Stimulated activated CD4-positive, alpha-beta T cell treated with anti-CD3 and anti-CD28 coated beads, Interleukin-2, amount 100 ng/mL, for 4 hours (primary cell): ENCODE results near the gene PTPN14.

Experiments used
- DNase-seq: peaks from one replicate; pipeline ENCODE4 v3.0.0-alpha.2; 2020; ENCODE audit warnings: low read depth

PTPN14 gene

DNA sequence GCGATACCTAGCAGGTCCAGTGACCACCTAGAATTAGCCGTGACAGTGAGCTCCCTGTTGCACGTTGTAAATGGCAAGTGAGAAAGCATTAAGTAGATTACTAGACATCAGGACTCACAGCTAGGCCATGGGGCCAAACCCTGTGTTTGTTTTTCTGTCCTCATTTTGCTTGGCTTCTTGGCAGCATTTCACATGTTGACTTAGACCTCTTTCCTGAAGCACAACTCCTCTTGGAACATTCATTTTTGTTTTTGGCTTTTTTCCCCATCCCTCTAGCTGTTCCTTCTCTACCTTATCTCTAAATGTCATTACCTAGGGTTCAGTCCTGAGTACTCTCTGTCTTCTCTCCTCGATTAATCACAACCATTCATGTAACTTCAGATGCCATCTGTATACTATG lies 16.9 kb upstream of the PTPN14 start:
- no peak for DNase-seq

DNA sequence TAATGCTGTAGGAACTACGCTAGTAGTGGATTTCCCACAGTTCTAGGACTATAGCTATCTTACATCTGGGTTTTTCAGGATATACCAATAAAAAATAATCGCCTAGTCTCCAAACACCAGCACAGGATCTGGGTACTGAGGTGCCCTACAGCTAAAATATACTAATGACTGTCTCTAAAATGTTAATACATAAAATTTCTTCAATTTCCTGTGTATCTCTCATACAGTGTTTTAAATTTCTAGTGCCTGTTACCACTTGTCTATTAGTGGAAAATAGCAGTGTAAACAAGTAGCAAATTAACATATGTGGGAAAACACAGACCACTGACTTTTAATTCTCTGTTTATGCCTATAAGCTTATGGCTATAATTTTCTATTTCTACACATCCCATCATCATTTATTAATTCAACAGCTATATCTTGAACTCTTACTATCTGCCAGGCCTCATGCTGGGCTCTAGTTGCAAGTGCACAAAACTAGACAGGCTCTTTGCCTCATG lies 16.1 kb upstream of the PTPN14 start:
- no peak for DNase-seq

DNA sequence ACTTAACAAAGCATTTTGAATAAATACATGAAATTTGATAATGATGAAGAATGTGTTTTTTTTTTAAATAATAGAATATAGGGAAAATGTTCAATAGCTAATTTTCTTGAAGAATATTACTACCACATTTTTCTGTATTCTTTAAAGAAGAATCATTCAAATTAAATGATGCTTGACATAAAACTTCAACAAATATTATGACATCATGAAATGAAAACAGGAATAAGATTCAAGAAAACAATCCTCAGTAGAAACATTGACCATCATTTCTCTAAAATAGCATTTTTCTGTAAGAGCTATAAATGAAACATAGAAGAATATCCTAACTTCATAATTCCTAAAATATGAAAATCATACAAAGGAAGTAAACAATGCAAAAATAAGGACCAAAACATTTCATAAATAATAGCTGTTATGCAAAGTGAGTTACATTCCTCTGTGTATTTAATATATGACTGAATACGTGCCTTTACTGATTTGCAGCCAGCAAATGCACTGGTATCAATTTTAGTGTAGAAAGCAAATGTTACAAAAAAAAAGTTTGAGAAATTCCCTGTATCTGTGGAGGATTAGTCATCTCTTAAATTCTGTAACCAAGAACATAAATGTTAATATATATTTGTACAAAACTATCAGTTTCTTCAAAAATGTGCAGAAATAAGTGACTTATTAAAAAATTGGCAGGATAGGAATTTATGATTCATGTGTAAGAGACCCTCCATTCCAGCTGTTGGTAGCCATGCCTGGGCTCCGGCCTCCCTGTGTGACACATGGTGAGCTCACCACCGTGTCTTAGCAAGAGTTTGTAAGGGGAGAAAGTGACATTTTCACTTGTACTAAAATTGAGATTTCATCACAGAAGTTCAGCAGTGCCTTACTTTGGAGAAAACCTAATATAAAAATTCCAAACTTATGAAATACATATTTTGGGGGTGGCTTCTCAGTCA lies 15.0 kb upstream of the PTPN14 start:
- DNase-seq, result no peak

DNA sequence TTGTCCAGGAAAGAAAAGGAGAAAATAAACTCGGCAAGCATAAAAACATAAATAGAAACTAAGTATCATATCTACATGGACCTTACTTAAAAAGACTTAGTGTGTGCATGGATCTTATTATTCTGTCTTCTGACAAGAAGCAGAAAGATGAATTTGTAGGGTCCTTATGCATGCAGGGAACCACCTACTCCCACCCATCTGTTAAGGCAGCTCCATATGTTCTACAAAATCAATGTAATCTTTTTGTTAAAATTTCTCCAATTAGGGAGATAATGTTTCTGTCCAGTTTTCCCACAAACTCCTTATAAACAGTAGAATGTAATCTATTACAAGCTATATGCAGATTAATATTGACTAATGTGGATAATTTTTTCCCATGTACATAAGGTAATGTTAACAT lies 13.9 kb upstream of the PTPN14 start:
- DNase-seq, result no peak

DNA sequence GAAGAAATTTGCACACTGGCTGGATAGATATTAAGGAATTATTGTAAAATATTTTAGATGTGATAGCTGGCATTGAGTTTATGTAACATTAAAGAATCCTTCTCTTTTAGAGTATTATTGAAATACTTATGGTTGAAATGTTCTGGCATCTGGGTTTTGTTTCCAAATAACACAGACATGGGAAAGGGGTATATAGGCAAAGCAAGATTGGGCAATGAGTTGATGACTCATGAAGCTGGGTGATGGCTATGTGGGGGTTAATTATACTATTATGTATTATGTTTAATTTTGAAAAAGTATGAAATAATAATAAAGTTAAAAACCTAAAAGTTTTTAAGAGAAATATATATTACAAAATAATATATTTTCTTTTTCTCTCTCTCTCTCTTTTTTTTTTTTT lies 12.5 kb upstream of the PTPN14 start:
- DNase-seq, result no peak

DNA sequence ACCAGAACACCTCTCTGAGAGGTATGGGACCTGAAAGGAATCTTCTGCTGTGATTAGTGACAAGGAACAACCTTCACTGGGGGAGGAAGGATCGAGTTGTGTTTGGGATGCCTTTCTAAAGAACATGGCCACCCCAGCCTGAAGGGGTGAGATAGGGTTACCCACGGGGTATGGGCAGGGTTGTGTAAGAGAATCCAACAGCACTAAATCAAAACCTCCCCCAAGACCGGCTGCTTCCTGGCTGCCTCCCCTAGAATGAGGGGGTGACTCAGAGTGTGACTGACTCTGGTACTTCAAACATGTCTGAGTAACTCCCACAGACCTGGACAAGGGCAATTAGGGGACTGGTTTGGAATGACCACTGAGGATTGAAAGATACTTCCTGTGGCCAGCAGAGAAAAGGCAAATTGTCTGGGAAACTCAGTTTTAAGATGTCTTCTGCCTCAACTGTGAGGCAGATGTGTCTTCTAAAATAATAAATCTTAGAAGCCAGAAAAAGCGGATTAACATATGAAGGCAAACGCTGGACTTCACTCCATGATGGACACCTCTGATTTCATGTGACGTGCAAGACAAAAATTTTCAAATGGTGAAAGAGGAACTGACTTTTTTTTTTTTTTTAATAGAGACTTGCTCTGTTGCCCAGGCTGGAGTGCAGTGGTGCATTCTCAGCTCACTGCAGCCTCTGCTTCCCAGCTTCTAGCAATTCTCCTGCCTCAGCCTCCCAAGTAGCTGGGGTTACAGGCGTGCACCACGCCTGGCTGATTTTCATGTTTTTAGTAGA lies 6.7 kb upstream of the PTPN14 start:
- DNase-seq, result no peak

DNA sequence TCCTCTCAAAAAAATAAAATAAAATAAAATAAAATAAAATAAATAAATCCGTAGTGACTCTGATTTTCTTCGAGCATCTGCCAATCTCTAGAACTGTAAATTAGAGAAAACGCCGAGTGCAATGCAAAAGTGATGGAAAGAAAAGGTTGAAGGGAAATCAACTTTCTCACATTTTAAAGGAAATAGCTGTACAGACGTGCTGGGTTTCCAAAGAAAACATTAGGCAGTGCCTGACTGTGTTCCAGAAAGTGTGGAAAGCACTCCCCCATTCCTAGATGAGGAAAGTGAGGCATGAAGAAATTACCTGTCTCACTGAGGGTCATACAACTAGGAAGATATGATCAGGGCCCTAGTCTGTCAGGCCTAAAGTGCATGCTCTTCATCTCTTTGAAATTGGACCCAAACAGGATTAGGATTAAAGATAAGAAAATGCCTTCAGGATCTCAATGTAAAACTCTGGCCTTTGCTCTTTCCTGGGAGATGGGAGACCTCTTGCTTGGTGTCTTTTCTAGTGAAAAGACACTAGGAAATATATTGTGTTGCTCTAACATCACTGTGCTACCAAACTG lies 1.8 kb upstream of the PTPN14 start:
- DNase-seq, result no peak

DNA sequence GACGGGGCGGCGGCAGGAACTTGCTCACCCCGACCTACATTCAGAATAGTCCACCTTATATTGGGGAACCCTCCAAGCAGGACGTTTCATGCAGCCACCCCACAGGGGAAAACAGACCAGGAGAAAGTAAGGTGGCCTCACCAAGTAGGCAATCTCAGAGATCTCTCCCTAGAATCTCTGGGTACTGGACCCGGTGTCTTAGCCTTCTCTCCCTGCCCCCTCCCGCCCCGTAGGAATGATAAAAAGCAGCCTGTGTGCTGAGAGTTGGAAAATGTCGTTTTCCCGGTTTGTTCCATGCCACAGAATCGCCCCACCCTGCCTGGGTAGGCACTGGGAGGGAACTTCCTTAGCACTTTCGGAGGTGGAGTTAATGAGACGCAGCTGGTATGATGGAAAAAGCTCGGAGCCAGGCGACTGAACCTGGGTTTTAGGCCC lies 789 bp upstream of the PTPN14 start:
- DNase-seq, result no peak

DNA sequence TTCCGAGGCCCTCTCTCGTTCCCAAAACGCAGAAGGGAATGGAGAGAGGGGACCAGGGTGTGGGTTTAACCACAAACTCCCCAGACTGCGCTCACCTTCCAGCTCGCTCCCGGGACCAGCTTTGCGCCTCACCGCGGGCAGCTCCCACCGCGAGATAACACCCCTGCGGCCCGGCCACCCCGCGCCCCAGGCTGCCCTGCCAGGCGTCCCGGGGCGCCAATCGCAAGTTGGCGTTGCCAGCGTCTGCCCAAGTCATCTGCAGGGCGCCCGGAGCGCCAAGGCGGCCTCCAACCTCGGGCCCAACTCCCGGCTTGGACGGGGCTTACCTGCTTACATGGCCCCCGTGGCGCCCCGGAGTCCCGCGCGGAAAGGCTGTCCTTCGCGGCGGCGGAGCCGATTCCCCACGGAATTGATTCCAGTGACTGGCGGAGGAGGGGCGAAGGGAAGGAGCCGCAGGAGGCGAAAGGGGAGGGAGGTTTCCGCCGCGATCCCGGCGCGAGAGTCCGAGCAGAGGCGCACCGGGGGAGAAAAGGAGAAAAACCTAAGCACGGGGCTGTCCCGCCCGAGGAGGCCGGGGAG lies 456 bp downstream of the PTPN14 start:
- DNase-seq, result no peak

DNA sequence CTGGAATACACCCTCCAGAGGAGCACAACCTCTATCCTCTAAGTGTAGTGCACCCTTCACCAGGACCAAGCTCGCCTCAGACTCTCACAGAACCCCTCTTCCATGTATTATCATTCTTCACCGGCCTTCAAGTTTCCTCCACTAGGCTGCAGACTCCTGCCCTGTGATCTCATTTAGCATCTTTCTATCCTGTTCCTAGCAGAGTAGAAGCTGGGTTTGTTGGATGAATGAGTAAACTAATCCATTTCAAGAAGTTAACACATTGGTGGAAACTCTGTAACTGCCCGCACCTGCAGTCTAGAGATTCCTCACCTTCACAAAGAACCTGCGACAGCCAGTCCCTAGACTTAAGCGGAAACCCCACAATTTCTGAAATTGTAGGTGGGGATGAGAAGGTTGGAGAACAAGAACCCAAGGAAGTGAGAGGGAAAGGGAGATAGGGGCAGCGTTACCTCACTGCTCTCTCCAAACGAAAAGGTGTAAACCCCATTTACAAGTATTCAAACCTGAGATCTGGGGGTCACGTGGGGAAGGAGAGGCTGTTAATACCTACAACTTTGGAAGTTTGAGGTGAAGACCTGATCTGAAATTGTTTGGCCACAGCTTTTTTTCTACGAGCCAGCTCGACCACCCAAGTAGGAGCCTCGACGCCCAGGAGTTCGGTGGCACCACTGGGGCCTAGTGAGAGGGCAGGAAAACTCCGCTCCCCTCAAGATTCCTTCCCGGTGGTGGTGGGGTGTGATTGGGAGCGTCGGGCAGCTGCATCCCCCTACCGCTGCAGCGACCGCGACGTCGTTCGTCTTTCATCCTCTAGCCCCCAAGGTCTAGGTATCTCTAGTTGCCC lies 1.2 kb downstream of the PTPN14 start:
- DNase-seq, result no peak

DNA sequence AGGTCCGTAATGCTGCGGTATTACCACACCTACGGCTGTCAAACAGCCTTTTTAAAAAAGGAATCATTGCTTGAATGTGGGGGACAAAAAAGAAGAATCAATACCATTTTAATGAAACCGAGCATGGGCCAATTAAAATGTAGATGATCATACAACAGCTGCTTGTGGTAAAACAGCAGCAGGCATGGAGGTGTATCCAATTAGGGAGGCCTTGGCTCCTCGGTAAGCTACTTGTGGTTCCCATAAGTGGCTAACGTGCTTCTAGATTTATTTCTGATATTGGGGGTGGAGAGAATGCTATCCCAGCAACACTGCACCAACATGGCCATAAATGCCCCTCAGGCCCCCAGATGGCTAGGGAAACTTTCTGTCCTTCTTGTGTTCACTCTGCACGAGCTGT lies 1.8 kb downstream of the PTPN14 start:
- DNase-seq, result no peak

DNA sequence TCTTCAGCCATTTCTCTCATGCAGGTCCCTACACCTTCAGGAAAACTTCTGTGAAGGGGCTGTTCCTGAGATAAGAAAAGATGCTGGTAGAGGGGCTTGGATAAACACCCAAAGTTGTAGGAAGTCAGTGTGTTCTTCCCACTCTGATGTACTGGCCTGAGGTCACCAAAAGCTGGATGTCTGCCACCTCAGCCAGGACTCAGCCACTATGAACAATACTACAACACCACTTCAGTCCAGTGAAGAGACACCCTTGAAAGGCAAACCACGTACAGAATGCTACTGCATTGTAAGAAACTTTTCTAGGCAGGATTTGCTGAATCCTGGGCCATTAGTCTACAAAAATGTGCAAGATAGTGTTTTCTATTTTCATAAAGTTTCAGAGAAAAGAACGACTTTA lies 2.4 kb downstream of the PTPN14 start:
- no peak for DNase-seq

DNA sequence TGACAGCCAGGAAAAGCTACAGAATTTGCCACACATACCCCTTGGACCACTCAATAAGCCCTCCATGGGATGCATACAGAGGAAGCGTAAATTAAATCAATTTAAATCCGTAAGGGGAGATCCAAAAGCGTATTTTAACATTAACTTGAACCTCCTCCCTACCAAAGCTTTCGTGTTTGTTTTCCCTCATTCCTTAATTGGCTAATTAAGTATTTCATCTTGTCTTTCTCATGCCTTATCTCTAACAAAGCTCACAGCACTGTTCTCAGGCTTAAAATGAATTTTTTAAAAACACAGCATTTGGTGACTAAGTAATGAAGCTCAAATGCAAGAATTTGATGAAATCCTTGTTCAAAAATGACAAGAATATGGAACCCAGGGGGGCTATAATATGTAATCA lies 3.1 kb downstream of the PTPN14 start:
- DNase-seq, result no peak

DNA sequence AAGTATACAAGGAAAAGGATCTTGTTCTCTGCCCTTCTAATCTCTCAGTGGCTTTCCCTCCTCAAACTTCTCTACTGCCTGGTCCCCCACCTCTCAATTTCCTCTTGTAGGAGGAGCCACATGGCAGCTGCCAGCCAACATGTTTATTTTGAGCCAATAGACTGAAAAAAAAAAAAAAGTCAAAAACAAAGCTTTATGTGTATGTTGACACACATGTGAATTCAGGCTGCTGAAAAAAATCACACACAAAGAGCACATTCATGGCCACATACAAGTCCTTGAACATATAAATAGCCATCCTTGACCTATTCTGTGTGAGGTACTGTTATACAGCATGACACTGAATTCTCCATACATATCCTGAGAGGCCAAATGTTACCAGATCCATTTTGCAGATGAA lies 3.7 kb downstream of the PTPN14 start:
- DNase-seq, result no peak

DNA sequence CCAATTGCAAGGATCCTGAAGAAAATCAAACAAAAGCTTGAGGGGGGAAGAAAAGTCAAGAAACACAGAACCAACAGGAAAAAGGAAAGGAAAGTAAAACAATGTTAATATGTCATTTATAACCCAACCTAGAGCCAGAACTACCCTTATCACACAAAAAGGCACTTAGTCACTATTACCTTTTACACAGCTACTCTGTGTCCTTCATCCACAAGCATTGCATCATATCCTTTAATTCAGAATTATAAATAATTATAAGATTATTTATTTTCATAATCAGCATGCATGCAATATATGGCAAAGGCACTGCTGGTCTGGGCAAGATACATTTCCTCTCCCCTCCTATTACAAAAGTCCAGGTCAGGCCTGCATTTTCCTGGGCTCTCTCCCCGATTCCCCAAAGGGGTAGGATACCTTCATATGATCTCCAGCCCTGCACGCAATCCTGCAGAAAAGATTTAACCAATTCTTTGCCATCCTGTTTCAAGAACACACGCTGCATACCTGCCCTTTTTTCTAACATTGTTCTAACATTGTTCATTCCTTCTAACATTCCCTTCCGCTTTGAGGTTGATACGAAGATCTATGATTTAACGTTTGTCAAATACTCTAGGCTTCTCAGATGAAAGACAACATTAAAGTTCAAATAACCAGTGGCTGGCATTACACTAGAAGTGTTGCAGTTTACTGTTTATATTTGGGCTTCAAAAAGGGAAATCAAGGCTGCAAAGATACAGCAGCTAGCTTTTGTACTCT lies 4.3 kb downstream of the PTPN14 start:
- DNase-seq, result no peak

DNA sequence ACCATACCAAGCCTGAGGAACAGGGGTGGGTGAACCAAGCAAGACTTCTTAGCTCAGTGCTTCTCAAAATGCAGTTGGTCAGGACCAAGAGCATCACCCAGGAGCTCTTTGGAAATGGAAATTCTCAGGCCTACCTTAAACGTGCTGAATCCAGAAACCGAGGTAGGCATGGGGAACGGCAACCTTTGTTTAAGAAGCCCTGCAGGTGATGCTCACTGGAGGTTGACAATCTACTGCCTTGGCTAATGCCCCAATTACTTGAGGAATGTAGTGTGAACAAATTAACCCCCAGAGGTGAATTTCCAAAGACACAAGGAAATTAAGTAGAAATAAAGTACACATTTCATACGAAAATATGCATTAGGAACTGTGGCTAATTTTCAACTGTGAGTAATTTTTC lies 5.3 kb downstream of the PTPN14 start:
- DNase-seq, result no peak

DNA sequence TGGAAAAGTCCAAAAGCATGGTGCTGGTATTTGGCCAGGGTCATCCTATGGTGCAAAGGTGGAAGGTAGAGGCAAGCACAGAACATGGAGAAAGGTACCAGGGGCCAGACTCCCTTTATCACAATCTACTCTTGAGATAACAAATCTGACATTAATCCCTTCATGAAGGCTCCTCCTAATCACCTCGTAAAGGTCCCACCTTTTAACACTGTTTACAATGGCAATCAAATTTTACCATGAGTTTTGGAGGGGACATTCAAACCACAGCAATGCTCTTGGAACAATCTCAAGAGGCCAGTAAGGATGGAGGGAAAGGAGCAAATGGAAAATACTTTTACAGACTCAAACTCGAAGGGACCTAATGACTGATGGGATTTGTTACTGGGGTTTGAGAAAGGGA lies 6.1 kb downstream of the PTPN14 start:
- no peak for DNase-seq

DNA sequence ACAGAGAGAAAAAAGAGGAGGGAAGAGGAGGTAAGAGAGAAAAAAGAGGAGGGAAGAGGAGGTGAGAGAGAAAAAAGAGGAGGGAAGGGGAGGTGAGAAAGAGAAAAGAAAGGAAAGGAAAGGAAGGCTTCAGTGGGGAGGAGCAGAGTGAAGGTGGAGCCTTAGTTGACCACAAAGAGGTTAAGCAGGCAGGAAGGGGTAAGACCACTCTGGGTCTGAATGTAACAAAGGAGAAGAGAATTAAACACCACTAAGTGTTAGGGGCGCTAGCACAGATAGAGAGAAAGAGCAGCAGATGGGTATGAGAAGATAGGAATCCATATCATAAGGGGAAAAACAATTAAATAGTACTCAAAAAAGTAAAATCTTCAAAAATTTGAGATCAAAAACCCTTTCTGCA lies 6.6 kb downstream of the PTPN14 start:
- no peak for DNase-seq

DNA sequence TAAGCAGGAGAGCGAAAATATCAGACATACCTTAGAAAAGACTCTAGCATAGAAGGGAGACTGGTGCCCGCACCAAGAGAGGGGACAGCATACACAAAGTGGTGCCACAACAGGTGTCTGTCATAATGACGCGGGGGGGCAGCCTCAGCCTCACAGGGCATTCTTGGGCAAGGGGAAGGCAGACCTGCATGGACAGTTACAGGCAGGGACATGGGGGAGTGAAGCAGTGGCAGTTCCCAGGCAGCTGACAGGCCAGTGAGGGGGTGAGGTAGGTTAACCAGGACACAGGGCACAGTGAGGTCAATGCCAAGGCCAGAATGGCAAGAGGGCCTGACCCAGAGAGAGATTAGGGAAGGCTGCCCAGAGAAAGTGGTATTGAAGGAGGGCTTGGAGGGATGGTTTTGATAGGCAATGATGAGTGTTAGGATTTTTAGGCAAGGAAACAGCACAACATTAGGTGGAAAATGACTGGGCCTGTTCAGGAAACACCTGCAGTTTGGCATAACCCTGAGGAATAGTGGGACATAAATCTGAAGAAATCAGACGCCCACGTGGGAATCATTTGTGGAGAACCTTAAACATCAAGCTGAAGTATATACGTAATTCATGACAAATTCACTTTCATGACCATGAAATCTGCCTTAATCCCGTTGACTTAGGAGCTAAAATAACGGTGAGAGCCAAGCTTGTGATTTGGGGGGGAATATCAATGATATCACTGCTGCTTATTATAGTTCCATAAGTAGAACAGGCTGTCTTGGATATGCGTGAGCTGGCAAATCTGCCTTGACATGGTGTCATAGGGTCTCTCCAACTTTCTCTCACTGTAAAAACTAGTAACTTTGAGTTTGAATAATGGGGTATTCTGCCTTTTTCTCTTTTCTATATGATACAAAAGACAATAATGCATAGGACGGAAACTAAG lies 8.9 kb downstream of the PTPN14 start:
- no peak for DNase-seq

DNA sequence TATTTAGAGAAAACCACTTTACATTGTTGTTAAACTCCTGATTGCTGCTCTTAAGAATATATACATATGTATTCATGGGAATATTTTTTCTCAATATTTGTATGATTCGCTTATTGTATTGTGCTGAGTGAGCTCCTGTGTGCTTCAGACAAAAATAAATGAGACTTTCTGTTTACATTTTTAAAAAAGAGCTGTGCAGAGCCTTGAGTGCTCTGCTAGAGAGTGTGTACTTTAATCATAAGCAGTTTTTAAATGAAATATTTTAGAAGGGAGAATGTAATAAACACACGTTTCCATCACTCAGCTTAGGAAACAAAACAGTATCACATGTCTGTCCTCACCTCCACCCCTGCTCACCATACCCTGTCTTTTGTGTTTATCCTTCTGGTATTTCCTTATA lies 9.7 kb downstream of the PTPN14 start:
- no peak for DNase-seq
